SK-N-SH (cell line): ENCODE data around the gene PARP14. TPM values are rescaled to one million over a fixed set of nuclear protein-coding genes. Genes with fewer than 3 reads are reported as not detected.

Source experiments
- CTCF ChIA-PET: fragments of 300-600, 350-600 bp; formaldehyde crosslinking; extraction: SDS; loops from one replicate; lab custom pipeline; 2021; lab: Yijun Ruan, JAX
- POLR2A ChIA-PET: fragments of 350-600 bp; sonication (Branson Sonifier 250); formaldehyde crosslinking; extraction: SDS; loops from one replicate; lab custom pipeline; 2020; ENCODE audit warnings: antibody characterized with exemption, inconsistent platforms; lab: Yijun Ruan, JAX
- DNase-seq: peaks from one replicate; pipeline ENCODE4 v3.0.0; 2012
- H2AFZ ChIP-seq: fragments of 200-600 bp; sonication (generic); 2 replicates; pipeline ENCODE4 v1.8.1; 2016; ENCODE audit warnings: antibody characterized with exemption, mild to moderate bottlenecking, low read depth
- H3F3A ChIP-seq: fragments of 200-600 bp; sonication (generic); replicated peaks from 2 replicates; pipeline ENCODE3; 2016; ENCODE audit warnings: antibody characterized with exemption, mild to moderate bottlenecking; ENCODE audit not compliant: insufficient read depth
- H3K27ac ChIP-seq, 2 experiments: fragments of 200-500 bp in 1 of 2; fragments of 200-600 bp in 1 of 2; sonication (Bioruptor generic) in 1 of 2; sonication (generic), shearing (Covaris generic) in 1 of 2; 2 replicates each; pipeline versions ENCODE4 v1.5.1 to v1.6.1; 2014 to 2016; ENCODE audit warnings: low read depth in 2 of 2, inconsistent platforms in 1 of 2, low read length in 1 of 2, mild to moderate bottlenecking in 1 of 2, mixed read lengths in 1 of 2
- H3K27me3 ChIP-seq: fragments of 200-600 bp; sonication (generic), shearing (Covaris generic); 2 replicates; pipeline ENCODE4 v1.6.1; 2016; ENCODE audit warnings: mixed run types; ENCODE audit not compliant: insufficient read depth
- H3K36me3 ChIP-seq, 2 experiments: fragments of 200-500 bp in 1 of 2; fragments of 200-600 bp in 1 of 2; sonication (Bioruptor generic) in 1 of 2; sonication (generic) in 1 of 2; replicated peaks in 1 of 2; 2 replicates each; pipeline versions ENCODE3 to v1.5.1; 2014 to 2016; ENCODE audit warnings: low read length in 1 of 2, mild to moderate bottlenecking in 1 of 2; ENCODE audit not compliant: insufficient read depth in 2 of 2, control insufficient read depth in 1 of 2
- H3K4me1 ChIP-seq, 2 experiments: fragments of 200-500 bp in 1 of 2; fragments of 200-600 bp in 1 of 2; sonication (Bioruptor generic) in 1 of 2; sonication (generic), shearing (Covaris generic) in 1 of 2; 2 replicates each; pipeline versions ENCODE4 v1.5.1 to v1.6.1; 2014 to 2016; ENCODE audit warnings: low read depth in 1 of 2, low read length in 1 of 2, mixed run types in 1 of 2; ENCODE audit not compliant: insufficient read depth in 2 of 2, control insufficient read depth in 1 of 2
- H3K4me2 ChIP-seq: fragments of 200-600 bp; sonication (generic), shearing (Covaris generic); 2 replicates; pipeline ENCODE4 v1.6.1; 2017; ENCODE audit warnings: mixed run types
- H3K4me3 ChIP-seq, 2 experiments: fragments of 200-500 bp in 1 of 2; fragments of 200-600 bp in 1 of 2; sonication (Bioruptor generic) in 1 of 2; sonication (generic), shearing (Covaris generic) in 1 of 2; 2 replicates each; pipeline versions ENCODE4 v1.5.1 to v1.8.1; 2014 to 2016; ENCODE audit warnings: low read depth in 2 of 2, inconsistent platforms in 1 of 2, low read length in 1 of 2, mild to moderate bottlenecking in 1 of 2, mixed read lengths in 1 of 2, moderate library complexity in 1 of 2
- H3K79me2 ChIP-seq: fragments of 200-600 bp; sonication (generic); 2 replicates; pipeline ENCODE4 v1.8.1; 2017; ENCODE audit warnings: mild to moderate bottlenecking; ENCODE audit not compliant: insufficient read depth
- H3K9ac ChIP-seq: fragments of 200-600 bp; sonication (generic); 2 replicates; pipeline ENCODE4 v1.6.1; 2017; ENCODE audit warnings: mixed run types
- H3K9me2 ChIP-seq: fragments of 200-600 bp; sonication (generic); 2 replicates; pipeline ENCODE4 v1.6.1; 2017; ENCODE audit warnings: mixed run types
- H3K9me3 ChIP-seq: fragments of 200-600 bp; sonication (generic); 2 replicates; pipeline ENCODE4 v1.6.1; 2017; ENCODE audit warnings: mixed run types, mild to moderate bottlenecking, moderate library complexity
- H4K20me1 ChIP-seq: fragments of 200-600 bp; sonication (generic); 2 replicates; pipeline ENCODE4 v1.6.1; 2017; ENCODE audit warnings: mild to moderate bottlenecking, mixed run types; ENCODE audit not compliant: insufficient read depth
- ELF1 ChIP-seq: IDR thresholded peaks from 2 replicates; pipeline ENCODE4 v1.4.0; 2012
- EP300 ChIP-seq, 2 experiments: IDR thresholded peaks; 2 replicates each; pipeline versions ENCODE4 v1.4.0 to v1.6.1; 2012; ENCODE audit warnings: borderline replicate concordance in 1 of 2, low read depth in 1 of 2, low read length in 1 of 2
- FOSL2 ChIP-seq: IDR thresholded peaks from 2 replicates; pipeline ENCODE4 v1.4.0; 2012; ENCODE audit warnings: low read depth, mild to moderate bottlenecking, moderate library complexity, borderline replicate concordance
- FOXJ3 ChIP-seq: sonication (generic); formaldehyde crosslinking; IDR thresholded peaks from 2 replicates; pipeline ENCODE4 v1.5.1; 2020; ENCODE audit warnings: mild to moderate bottlenecking, missing genetic modification reagents
- GATA2 ChIP-seq: sonication (generic); formaldehyde crosslinking; IDR thresholded peaks from 2 replicates; pipeline ENCODE4 v1.5.0; 2020; ENCODE audit warnings: mild to moderate bottlenecking, missing genetic modification reagents
- MAX ChIP-seq: IDR thresholded peaks from 2 replicates; pipeline ENCODE4 v1.4.0; 2012; ENCODE audit warnings: low read depth
- NFIC ChIP-seq: IDR thresholded peaks from 2 replicates; pipeline ENCODE4 v1.4.0; 2012; ENCODE audit warnings: borderline replicate concordance
- NRF1 ChIP-seq: IDR thresholded peaks from 2 replicates; pipeline ENCODE4 v1.6.1; 2012; ENCODE audit warnings: low read depth, mild to moderate bottlenecking, low read length
- PBX3 ChIP-seq: IDR thresholded peaks from 2 replicates; pipeline ENCODE4; 2012
- POLR2AphosphoS5 ChIP-seq: IDR thresholded peaks from 2 replicates; pipeline ENCODE4 v1.6.1; 2012; ENCODE audit warnings: low read depth, low read length
- RAD21 ChIP-seq: IDR thresholded peaks from 2 replicates; pipeline ENCODE4 v1.6.1; 2012; ENCODE audit warnings: mild to moderate bottlenecking, low read length
- RFX5 ChIP-seq: IDR thresholded peaks from 2 replicates; pipeline ENCODE4 v1.6.1; 2012; ENCODE audit warnings: mild to moderate bottlenecking, improper control_type of control experiment, low read length
- RXRA ChIP-seq: IDR thresholded peaks from 2 replicates; pipeline ENCODE4 v1.4.0; 2012; ENCODE audit warnings: low read depth, mild to moderate bottlenecking, borderline replicate concordance
- SIN3A ChIP-seq: IDR thresholded peaks from 2 replicates; pipeline ENCODE4 v1.6.1; 2012; ENCODE audit warnings: low read depth, mild to moderate bottlenecking, low read length, moderate library complexity, borderline replicate concordance
- SMC3 ChIP-seq: IDR thresholded peaks from 2 replicates; pipeline ENCODE4 v1.6.1; 2012; ENCODE audit warnings: low read depth, low read length, improper control_type of control experiment
- USF2 ChIP-seq: fragments of 150-350 bp; IDR thresholded peaks from 2 replicates; pipeline ENCODE4 v1.6.1; 2017; ENCODE audit warnings: antibody characterized with exemption, low read length, low read depth, borderline replicate concordance
- ZBTB33 ChIP-seq: IDR thresholded peaks from 2 replicates; pipeline ENCODE4 v1.4.0; 2012; ENCODE audit warnings: low read depth, borderline replicate concordance
- WGBS: methylation state at CpG from one replicate; pipeline ENCODE4 v1.1.6; 2017; ENCODE audit warnings: low lambda C conversion rate; 5-methylcytosine and 5-hydroxymethylcytosine counted together
- polyA plus RNA-seq, 3 experiments: library from polyadenylated mRNA; depleted of rRNA; stranded (reverse); fragments of >200 nt; gene quantifications; 2 replicates each; pipeline ENCODE4 v1.2.3, GENCODE V29; 2012

The PARP14 gene
- polyA plus RNA-seq, 1 of the 3 experiments (the other 2 are of a cell fraction) = 9.2 TPM

- no peak for DNase-seq
- CTCF ChIA-PET = interaction anchor here (1.8 kb wide), 1 partner anchor 19 kb away, joined by 6 read pairs; no protein-coding TSS in a partner anchor
- 73% methylated on average over 2 of the region's 2 CpGs for WGBS
Measured at GRCh38 chr3:122697952-122698620, 17.4 kb downstream of the PARP14 start.

GRCh38 chr3:122700193-122700592 is 19.6 kb downstream of the PARP14 start:
- no peaks in the 10 kb centered on the region for H3F3A ChIP-seq
- TF ChIP-seq SIN3A (no peak), FOSL2 (no peak), RAD21 (no peak), GATA2 (CRISPR knock-in tag) (no peak), PBX3 (no peak), POLR2AphosphoS5 (no peak), SMC3 (no peak), RFX5 (no peak), NFIC (no peak), ZBTB33 (no peak)
- H3K36me3 ChIP-seq = peaks cover 19 to 42% of the 10 kb centered on the region in 2 experiments
- no peaks in the 10 kb centered on the region for H3K27me3 ChIP-seq
- no peak overlapping the region for H3K9ac ChIP-seq
- no peaks in the 10 kb centered on the region for H3K9me2 ChIP-seq
- CTCF ChIA-PET = interaction anchor here (0.9 to 1.3 kb wide), 2 partner anchors 16 to 21 kb away, joined by 3 read pairs; no protein-coding TSS in a partner anchor
- no peak overlapping the region for H3K4me2 ChIP-seq
- no peak overlapping the region for H2AFZ ChIP-seq
- H3K79me2 ChIP-seq = no peaks in the 10 kb centered on the region
- H4K20me1 ChIP-seq = no peaks in the 10 kb centered on the region
- DNase-seq = no peak
- H3K4me3 ChIP-seq = no peak overlapping the region
- peaks cover 0 to 3% of the 10 kb centered on the region in 2 experiments; a peak in 1 of 4 replicates for H3K4me1 ChIP-seq
- no peaks in the 10 kb centered on the region for H3K9me3 ChIP-seq
- WGBS = 88% methylated on average over 2 of the region's 2 CpGs
- POLR2A ChIA-PET = no interaction called here
- no peak overlapping the region for H3K27ac ChIP-seq

More at GRCh38 chr3:122697952-122698620, 17.4 kb downstream of the PARP14 start:
- H3K36me3 ChIP-seq = peaks cover 27 to 32% of the 10 kb centered on the region in 2 experiments
- H3K9ac ChIP-seq = no peak overlapping the region
- no peak for TF ChIP-seq POLR2AphosphoS5
- TF ChIP-seq ELF1 = no peak
- TF ChIP-seq MAX = no peak
- TF ChIP-seq NRF1 = no peak
- no peak for TF ChIP-seq NFIC
- no peak for TF ChIP-seq FOXJ3
- TF ChIP-seq USF2 = no peak
- TF ChIP-seq FOSL2 = no peak
- TF ChIP-seq RXRA = no peak
- TF ChIP-seq ZBTB33 = no peak
- no peak for TF ChIP-seq EP300 (IDR thresholded peaks at IDR 0.05; ENCODE audit: borderline replicate concordance in 1 of 2, low read depth in 1 of 2, low read length in 1 of 2)
- peaks cover 0 to under 1% of the 10 kb centered on the region in 2 experiments; a peak in 1 of 4 replicates for H3K4me1 ChIP-seq
- H3K9me2 ChIP-seq = no peaks in the 10 kb centered on the region
- no peaks in the 10 kb centered on the region for H3K27me3 ChIP-seq
- H3K9me3 ChIP-seq = no peaks in the 10 kb centered on the region
- no peaks in the 10 kb centered on the region for H4K20me1 ChIP-seq
- no peaks in the 10 kb centered on the region for H3F3A ChIP-seq
- POLR2A ChIA-PET = no interaction called here
- H2AFZ ChIP-seq = no peak overlapping the region
- H3K79me2 ChIP-seq = no peaks in the 10 kb centered on the region
- H3K4me2 ChIP-seq = no peak overlapping the region
- H3K27ac ChIP-seq = no peak overlapping the region
- H3K4me3 ChIP-seq = no peak overlapping the region
